ENCODE data around the gene JAK3. TPM values are rescaled to one million over a fixed set of nuclear protein-coding genes. Genes with fewer than 3 reads are reported as not detected.
A peak's percentile ranks its signal among the peaks of the same experiment; 100 is the strongest.

The JAK3 gene
- polyA plus RNA-seq, 12 donors = 0.60 to 6.4 (median 1.9) TPM; not detected in 1

DNA sequence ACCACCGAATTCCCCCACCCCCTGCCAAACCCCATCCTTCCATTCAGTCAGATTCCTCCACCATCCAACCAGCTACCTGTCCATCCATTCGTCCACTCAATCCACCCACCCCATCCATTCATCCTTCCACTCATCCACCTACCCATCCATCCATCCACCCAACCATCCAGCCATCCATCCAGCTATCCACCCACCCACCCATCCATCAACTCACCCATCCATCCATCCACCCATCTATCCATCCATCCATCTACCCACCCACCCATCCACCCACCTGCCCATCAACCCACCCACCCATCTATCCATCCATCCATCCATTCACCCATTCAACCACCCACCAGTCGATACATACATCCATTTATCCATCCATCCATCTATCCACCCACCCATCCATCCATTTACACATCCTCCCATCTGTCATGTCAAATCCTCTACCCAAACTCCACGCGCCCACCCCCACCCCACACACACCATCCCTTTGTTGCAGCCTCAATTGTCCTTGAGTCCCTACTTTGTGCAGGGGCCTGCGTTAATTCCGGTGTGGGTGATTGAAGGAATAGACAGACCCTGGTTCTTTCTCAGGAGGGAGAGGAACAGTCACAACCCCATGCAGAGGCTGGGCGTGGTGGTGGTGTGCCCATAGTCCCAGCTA, 18.7 kb upstream of the JAK3 start:
- DNase-seq = no peak

GRCh38 chr19:17865364-17866311, 17.9 kb upstream of the JAK3 start:
- DNase-seq = no peak

- no peak for DNase-seq
These were observed 15.9 kb upstream of the JAK3 start for GRCh38 chr19:17863520-17864182.

GRCh38 chr19:17862711-17863519, 15.1 kb upstream of the JAK3 start:
- no peak for DNase-seq

DNA sequence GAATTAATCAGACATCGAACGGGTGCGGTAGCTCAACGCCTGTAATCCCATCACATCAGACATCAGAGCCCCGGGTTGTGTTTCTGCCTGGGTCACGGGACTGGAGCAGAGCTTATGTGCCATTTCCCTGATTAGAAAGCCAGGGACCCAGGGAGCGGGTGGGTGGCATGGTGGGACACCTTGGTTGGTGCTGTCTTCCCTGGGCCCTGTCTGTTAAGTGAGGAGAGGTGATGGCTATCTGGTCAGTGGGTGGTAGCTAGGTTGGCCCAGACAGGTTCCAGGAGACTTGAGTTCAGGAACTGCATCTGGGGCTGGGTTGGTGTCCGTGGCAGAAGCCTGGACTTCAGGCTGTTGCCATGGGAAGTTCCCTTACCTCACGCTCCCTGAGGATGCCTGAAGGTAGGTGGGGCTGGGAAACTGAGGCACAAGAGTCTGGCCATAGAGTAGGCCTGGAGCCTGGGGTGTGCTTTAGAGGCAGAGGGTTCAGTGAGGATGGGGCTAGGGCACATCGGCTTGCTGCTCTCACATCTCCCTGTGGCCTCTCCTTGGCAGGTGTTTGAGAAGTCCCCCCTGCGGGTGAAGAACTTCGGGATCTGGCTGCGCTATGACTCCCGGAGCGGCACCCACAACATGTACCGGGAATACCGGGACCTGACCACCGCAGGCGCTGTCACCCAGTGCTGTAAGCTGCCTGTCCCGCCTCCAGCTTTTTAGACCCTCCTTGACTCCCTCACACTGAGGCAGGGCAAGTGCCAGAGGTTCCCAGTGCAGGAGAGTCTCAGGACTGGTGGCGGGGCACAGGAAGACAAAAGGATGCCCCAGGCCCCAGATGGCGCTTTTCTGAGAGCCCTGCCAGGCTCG, 14.0 kb upstream of the JAK3 start:
- DNase-seq = no peak

GRCh38 chr19:17860993-17861360, 13.2 kb upstream of the JAK3 start:
- DNase-seq = no peak

GRCh38 chr19:17860331-17860992, 12.7 kb upstream of the JAK3 start:
- no peak for DNase-seq

- DNase-seq = peak; percentile 100
These were observed 11.9 kb upstream of the JAK3 start, which contains the start of gene RPL18A for GRCh38 chr19:17859533-17860330. Gene RPL18A, plus strand, starts transcription at chr19:17859910. Its CDS starts 47 bp downstream, at chr19:17859957.

- peak; percentile 85 for DNase-seq
These were observed 7.7 kb upstream of the JAK3 start for GRCh38 chr19:17855280-17856152.

GRCh38 chr19:17854061-17854460, 6.3 kb upstream of the JAK3 start:
- DNase-seq = no peak

- DNase-seq = no peak
These were observed 962 bp upstream of the JAK3 start for GRCh38 chr19:17848595-17849292.

DNA sequence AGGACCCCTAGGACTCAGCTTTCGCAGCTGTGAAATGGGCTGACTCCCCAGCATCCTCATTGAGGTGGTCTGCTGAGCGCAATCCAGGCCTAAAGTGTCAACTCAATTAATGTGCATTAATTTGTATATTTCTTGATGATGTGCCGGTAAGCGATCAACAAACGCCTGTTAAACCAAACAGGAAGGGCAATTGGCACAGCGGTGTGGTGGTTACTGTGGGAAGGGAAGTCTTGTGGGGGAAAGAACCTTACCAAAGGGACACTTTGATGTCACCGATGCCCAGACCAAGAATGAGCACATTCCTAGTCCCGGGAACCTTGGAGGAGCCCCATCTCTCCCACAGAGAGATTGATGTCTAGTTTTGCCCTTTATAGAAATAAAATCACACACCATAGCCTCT, 1.6 kb downstream of the JAK3 start:
- DNase-seq = no peak

DNA sequence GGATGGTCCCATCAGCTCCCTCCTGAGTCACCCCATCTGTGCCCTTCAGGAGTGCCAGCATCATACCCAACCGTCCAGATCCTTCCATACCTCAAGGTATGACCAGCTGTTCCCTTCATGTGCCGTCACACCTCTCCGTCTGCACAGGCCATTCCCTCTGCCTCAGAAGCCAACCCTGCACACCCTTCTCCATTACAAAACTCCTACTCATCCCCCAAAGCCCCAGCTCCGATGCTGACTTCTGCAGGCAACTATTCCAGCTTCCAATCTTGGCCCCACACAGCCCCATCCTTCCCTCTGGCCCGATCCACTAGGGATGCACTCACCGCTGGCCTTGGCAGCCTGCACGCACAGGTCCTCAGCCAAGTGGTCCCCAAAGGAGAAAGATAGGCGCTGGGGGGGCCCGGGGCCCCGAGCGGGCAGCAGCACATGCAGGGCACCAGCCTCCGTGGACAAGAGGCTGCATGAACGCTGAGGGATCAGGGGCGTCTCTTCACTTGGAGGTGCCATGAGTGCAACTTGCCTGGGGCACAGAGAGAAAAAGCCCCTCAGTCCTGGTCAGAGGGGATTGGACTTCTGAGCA, 3.8 kb downstream of the JAK3 start:
- DNase-seq = no peak

DNA sequence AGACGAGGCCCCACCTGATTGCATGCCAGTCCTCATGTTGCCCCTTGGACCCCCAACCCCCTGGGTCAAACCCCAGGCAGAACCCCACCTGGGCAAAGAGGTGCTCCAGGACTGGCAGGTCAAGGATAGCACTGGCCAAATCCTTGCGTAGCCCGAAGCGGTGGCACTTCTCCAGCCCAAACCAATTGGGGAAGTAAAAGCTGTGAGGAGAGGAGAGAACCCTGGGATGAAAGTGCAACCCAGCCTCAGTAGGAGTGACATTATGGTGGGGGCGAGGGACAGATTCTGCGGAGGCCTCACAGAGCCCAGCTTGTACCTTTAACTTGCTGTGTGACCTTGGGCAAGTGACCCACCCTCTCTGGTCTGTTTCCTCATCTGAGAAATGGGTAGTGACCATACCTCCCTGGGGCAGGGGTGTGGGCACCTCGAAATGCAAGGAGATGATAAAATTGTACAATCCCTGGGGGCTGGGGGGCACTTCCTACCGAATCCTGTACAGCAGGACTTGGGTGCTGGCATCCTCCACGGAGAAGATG, 4.4 kb downstream of the JAK3 start:
- DNase-seq = no peak

DNA sequence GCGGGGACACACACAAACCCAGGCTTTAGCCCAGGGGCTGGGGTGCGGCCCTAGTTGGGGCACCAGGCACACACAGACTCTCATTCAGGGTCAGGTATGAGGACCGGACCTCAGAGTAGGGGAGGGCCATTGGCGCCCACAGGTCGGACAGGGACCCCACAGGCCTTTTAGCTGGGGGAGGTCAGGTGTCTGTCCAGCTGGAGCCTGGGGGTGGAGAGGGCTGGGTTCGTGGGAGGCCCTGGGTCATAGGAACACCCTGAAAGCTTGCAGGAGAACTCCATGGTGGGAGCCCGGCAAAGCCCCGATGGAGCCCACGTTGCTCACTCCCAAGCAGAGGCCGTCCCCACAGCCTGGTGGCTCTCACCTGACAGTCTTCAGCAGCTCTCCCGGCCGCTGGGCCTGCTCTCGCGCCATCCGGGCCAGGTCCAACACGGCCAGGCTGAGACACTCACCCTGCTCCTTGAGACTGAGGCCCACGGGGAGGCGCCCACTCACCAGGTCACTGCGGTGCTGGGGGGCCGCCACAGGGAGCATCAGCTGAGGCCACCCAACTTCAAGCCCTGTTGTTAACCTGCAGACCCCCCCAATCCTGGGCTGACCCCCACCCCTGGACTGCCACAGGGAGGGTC, 5.0 kb downstream of the JAK3 start:
- no peak for DNase-seq
